DND-41 (cell line): ENCODE results near the gene SLC26A11.
"Not testable (repeated sequence)": the region's sequence is repeated elsewhere in the genome, so short reads cannot be mapped to it uniquely, and the experiment has no call there.

Experiments used
- ATAC-seq: fragments of 200-7000 bp; cut with Tn5 transposase; 3 replicates; pipeline ENCODE4 v1.9.1; 2021; ENCODE audit warnings: low read depth; ENCODE audit not compliant: insufficient read depth
- DNase-seq: peaks from one replicate; pipeline ENCODE4 v3.0.0-alpha.2; 2020
- H2AFZ ChIP-seq: 2 replicates; pipeline ENCODE4 v1.6.0; 2012; ENCODE audit warnings: low read depth, low read length
- H3K27ac ChIP-seq: 2 replicates; pipeline ENCODE4 v1.5.1; 2012; ENCODE audit warnings: low read length, inconsistent platforms
- H3K27me3 ChIP-seq: fragments of 200-600 bp; sonication (generic); 2 replicates; pipeline ENCODE4 v1.6.0; 2012; ENCODE audit warnings: low read length, mild to moderate bottlenecking, inconsistent platforms; ENCODE audit not compliant: insufficient read depth, poor library complexity
- H3K36me3 ChIP-seq: 2 replicates; pipeline ENCODE4 v1.5.1; 2012; ENCODE audit warnings: low read length, inconsistent platforms; ENCODE audit not compliant: insufficient read depth
- H3K4me1 ChIP-seq: 2 replicates; pipeline ENCODE4 v1.5.1; 2012; ENCODE audit warnings: mild to moderate bottlenecking, low read length; ENCODE audit not compliant: insufficient read depth
- H3K4me2 ChIP-seq: 2 replicates; pipeline ENCODE4 v1.6.0; 2012; ENCODE audit warnings: mild to moderate bottlenecking, moderate library complexity, low read length, inconsistent platforms; ENCODE audit not compliant: insufficient read depth
- H3K4me3 ChIP-seq, 2 experiments: fragments of 200-600 bp in 1 of 2; shearing (Covaris generic) in 1 of 2; 2 replicates each; pipeline ENCODE4 v1.5.1; 2012 to 2016; ENCODE audit warnings: inconsistent platforms in 2 of 2, low read length in 2 of 2, mild to moderate bottlenecking in 2 of 2, low read depth in 1 of 2, moderate library complexity in 1 of 2
- H3K79me2 ChIP-seq: 2 replicates; pipeline ENCODE4 v1.6.0; 2012; ENCODE audit warnings: low read length, inconsistent platforms; ENCODE audit not compliant: insufficient read depth
- H3K9ac ChIP-seq: 2 replicates; pipeline ENCODE4 v1.6.0; 2012; ENCODE audit warnings: low read depth, mild to moderate bottlenecking, inconsistent platforms, low read length, moderate library complexity
- H3K9me3 ChIP-seq: 2 replicates; pipeline ENCODE4 v1.5.1; 2012; ENCODE audit warnings: low read length, moderate library complexity, mild to moderate bottlenecking, inconsistent platforms; ENCODE audit not compliant: insufficient read depth, severe bottlenecking
- H4K20me1 ChIP-seq: 2 replicates; pipeline ENCODE4 v1.6.0; 2012; ENCODE audit warnings: low read length; ENCODE audit not compliant: insufficient read depth
- EZH2 ChIP-seq: IDR thresholded peaks from 3 replicates; pipeline ENCODE4 v1.6.1; 2012; ENCODE audit warnings: borderline replicate concordance, low read depth, mild to moderate bottlenecking, moderate library complexity, low read length, inconsistent platforms; ENCODE audit not compliant: severe bottlenecking
- TF ChIP-seq, protein P1 (sequence below): IDR thresholded peaks from 2 replicates; pipeline ENCODE4 v1.5.1; 2012; ENCODE audit warnings: borderline replicate concordance, low read length, moderate library complexity, mild to moderate bottlenecking; ENCODE audit not compliant: poor library complexity, severe bottlenecking; ENCODE audit errors: extremely low read depth

SLC26A11 gene

GRCh38 chr17:80237386-80237785 lies 17.2 kb downstream of the SLC26A11 start:
- DNase-seq (no peak), ATAC-seq (no peak)
- Histone ChIP-seq H2AFZ (no peak overlapping the region), H3K9me3 (peaks cover 12% of the 10 kb centered on the region), H3K27ac (no peak overlapping the region), H3K4me2 (no peak overlapping the region), H3K4me1 (no peaks in the 10 kb centered on the region), H3K4me3 (no peak overlapping the region), H3K36me3 (no peaks in the 10 kb centered on the region), H3K27me3 (no peaks in the 10 kb centered on the region), H4K20me1 (no peaks in the 10 kb centered on the region), H3K79me2 (no peaks in the 10 kb centered on the region), H3K9ac (no peak overlapping the region)
- no peak for TF ChIP-seq EZH2
- TF ChIP-seq, protein P1, sequence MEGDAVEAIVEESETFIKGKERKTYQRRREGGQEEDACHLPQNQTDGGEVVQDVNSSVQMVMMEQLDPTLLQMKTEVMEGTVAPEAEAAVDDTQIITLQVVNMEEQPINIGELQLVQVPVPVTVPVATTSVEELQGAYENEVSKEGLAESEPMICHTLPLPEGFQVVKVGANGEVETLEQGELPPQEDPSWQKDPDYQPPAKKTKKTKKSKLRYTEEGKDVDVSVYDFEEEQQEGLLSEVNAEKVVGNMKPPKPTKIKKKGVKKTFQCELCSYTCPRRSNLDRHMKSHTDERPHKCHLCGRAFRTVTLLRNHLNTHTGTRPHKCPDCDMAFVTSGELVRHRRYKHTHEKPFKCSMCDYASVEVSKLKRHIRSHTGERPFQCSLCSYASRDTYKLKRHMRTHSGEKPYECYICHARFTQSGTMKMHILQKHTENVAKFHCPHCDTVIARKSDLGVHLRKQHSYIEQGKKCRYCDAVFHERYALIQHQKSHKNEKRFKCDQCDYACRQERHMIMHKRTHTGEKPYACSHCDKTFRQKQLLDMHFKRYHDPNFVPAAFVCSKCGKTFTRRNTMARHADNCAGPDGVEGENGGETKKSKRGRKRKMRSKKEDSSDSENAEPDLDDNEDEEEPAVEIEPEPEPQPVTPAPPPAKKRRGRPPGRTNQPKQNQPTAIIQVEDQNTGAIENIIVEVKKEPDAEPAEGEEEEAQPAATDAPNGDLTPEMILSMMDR = no peak

GRCh38 chr17:80242505-80242904 lies 22.3 kb downstream of the SLC26A11 start:
- DNase-seq (no peak), ATAC-seq (no peak)
- TF ChIP-seq, protein P1 = no peak
- TF ChIP-seq EZH2 = no peak
- H3K27me3 ChIP-seq = no peaks in the 10 kb centered on the region
- no peak overlapping the region for H2AFZ ChIP-seq
- H3K4me3 ChIP-seq = no peak overlapping the region
- no peaks in the 10 kb centered on the region for H4K20me1 ChIP-seq
- no peaks in the 10 kb centered on the region for H3K79me2 ChIP-seq
- no peak overlapping the region for H3K27ac ChIP-seq
- H3K9ac ChIP-seq = no peak overlapping the region
- no peak overlapping the region for H3K4me2 ChIP-seq
- no peaks in the 10 kb centered on the region for H3K36me3 ChIP-seq
- H3K9me3 ChIP-seq = no peaks in the 10 kb centered on the region
- no peaks in the 10 kb centered on the region for H3K4me1 ChIP-seq

DNA sequence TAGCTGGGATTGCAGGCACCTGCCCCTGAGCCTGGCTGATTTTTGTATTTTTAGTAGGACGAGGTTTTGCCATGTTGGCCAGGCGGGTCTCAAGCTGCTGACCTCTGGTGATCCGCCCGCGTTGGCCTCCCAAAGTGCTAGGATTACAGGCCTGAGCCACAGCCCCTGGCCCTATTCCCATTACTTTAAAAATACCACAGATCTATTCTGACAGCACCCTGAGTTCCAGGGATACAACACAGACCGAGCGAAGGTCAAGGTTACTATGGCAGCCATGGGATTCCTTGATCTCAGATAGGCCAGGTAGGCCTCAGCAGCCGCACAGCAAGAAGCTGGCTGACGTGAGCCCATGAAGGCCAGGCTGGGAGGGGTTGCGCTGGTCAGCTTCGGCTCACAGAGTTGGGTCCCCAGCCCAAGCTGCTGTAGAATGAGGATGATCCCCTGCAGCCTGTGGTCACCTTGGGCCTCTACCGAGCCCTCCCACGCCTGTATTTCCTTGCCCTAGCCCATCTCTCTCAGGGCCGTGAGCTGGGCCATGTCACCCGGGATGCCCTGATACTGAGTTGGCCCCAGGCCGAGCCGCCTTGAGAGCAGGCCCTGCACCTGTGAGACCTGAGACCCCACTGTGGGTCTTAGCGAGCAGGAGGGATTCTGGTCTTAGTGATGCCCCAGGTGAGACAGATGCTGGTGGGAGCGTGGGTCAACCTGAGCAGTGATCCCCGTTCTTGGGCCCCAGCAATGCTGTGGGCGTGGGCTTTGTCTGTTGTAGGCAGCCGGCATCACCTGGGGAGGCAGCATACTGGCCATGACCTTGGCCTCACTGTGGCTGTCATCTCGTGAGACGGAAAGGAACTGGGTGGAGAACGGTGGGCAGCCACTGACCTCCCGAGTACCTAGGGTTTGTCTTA lies 23.6 kb downstream of the SLC26A11 start:
- no peak overlapping the region for H3K4me3 ChIP-seq
- H3K79me2 ChIP-seq = no peaks in the 10 kb centered on the region
- ATAC-seq = no peak
- TF ChIP-seq EZH2 = no peak
- DNase-seq = no peak
- H3K27ac ChIP-seq = no peak overlapping the region
- no peak overlapping the region for H2AFZ ChIP-seq
- H4K20me1 ChIP-seq = no peaks in the 10 kb centered on the region
- H3K4me2 ChIP-seq = no peak overlapping the region
- no peak overlapping the region for H3K9ac ChIP-seq
- no peaks in the 10 kb centered on the region for H3K27me3 ChIP-seq
- no peaks in the 10 kb centered on the region for H3K9me3 ChIP-seq
- H3K36me3 ChIP-seq = no peaks in the 10 kb centered on the region
- H3K4me1 ChIP-seq = no peaks in the 10 kb centered on the region

DNA sequence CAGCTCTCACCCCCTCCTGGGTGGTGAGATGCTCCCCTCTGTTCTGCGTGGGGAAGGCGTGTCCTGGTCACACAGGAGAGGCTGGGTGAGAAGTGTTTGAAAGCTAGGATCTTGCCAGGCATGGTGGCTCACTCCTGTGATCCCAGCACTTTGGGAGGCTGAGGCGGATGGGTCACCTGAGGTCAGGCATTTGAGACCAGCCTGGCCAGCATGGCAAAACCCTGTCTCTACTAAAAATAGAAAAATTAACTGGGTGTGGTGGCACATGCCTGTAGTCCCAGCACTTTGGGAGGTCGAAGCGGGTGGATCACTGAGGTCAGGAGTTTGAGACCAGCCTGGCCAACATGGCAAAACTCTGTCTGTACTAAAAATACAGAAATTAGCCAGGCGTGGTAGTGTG lies 24.2 kb downstream of the SLC26A11 start:
- DNase-seq, H3K9ac ChIP-seq, H2AFZ ChIP-seq, ATAC-seq, H3K27ac ChIP-seq, H3K9me3 ChIP-seq, H4K20me1 ChIP-seq, H3K4me2 ChIP-seq, H3K36me3 ChIP-seq, H3K27me3 ChIP-seq, H3K4me3 ChIP-seq, H3K79me2 ChIP-seq, H3K4me1 ChIP-seq: not testable (repeated sequence)
